Measurements from ENCODE around the gene EDNRA.

GRCh38 chr4:147516133-147516532 is 35.2 kb downstream of the EDNRA start:
- TF ChIP-seq CTCF (IDR thresholded peaks at IDR 0.05) (no peak), POLR2A (IDR thresholded peaks at IDR 0.05) (no peak), POLR2AphosphoS5 (IDR thresholded peaks at IDR 0.05) (no peak)
